GM12878 (cell line): ENCODE results near the gene ZDHHC14. TPM values are rescaled to one million over a fixed set of nuclear protein-coding genes. Genes with fewer than 3 reads are reported as not detected.

Experiments used
- ATAC-seq: fragments of 200-7000 bp; cut with Tn5 transposase; 3 replicates; pipeline ENCODE4 v1.9.1; 2020; ENCODE audit warnings: mild to moderate bottlenecking, moderate library complexity
- BruUV-seq: library from RNA; stranded (reverse); fragments of 400-500 nt; replicated peaks from 2 replicates; lab custom pipeline; 2021; lab: Mats Ljungman, UMichigan
- CTCF ChIA-PET: fragments of 300-600 bp; sonication (Branson Sonifier 250); formaldehyde crosslinking; extraction: SDS; loops from one replicate; lab custom pipeline; 2021; ENCODE audit warnings: inconsistent platforms; lab: Yijun Ruan, JAX
- POLR2A ChIA-PET: fragments of 350-600 bp; formaldehyde crosslinking; extraction: SDS; loops from one replicate; lab custom pipeline; 2021; ENCODE audit warnings: inconsistent platforms; lab: Charles Lee
- RAD21 ChIA-PET: fragments of 300-600 bp; sonication (Branson Sonifier 250); formaldehyde crosslinking; loops from one replicate; lab custom pipeline; 2023; ENCODE audit warnings: antibody characterized with exemption; ENCODE audit not compliant: unreplicated experiment; lab: Charles Lee
- SMC1A ChIA-PET: fragments of 300-600 bp; sonication (Branson Sonifier 250); formaldehyde crosslinking; loops from one replicate; lab custom pipeline; 2023; ENCODE audit not compliant: unreplicated experiment, uncharacterized antibody; lab: Charles Lee
- DNase-seq: peaks from one replicate; pipeline ENCODE4 v3.0.0-alpha.2; 2011; ENCODE audit warnings: low read depth, low spot score
- FAIRE-seq: peaks from 3 replicates; lab custom pipeline; 2011; peaks lifted over from hg19 to GRCh38; lab: Jason Lieb, UNC
- H2AFZ ChIP-seq: 2 replicates; pipeline ENCODE4 v1.6.0; 2011; ENCODE audit warnings: low read depth, low read length, control low read depth; ENCODE audit not compliant: control insufficient read depth
- H3K27ac ChIP-seq: 2 replicates; pipeline ENCODE4 v1.5.1; 2011; ENCODE audit warnings: control low read depth; ENCODE audit not compliant: control insufficient read depth, insufficient read depth
- H3K27me3 ChIP-seq, 2 experiments: replicated peaks in 1 of 2; 2 replicates each; pipeline versions ENCODE4 v1.6.0 to v1.6.1; 2011; ENCODE audit warnings: low read length in 1 of 2; ENCODE audit not compliant: control insufficient read depth in 2 of 2, insufficient read depth in 2 of 2
- H3K36me3 ChIP-seq, 2 experiments: 2 replicates each; pipeline ENCODE4 v1.5.1; 2011; ENCODE audit warnings: low read length in 1 of 2; ENCODE audit not compliant: control insufficient read depth in 2 of 2, insufficient read depth in 2 of 2
- H3K4me1 ChIP-seq: 2 replicates; pipeline ENCODE4 v1.6.1; 2011; ENCODE audit warnings: mild to moderate bottlenecking, low read length, moderate library complexity, mixed read lengths; ENCODE audit not compliant: control insufficient read depth, insufficient read depth
- H3K4me2 ChIP-seq: 2 replicates; pipeline ENCODE4 v1.6.0; 2011; ENCODE audit warnings: control low read depth; ENCODE audit not compliant: control insufficient read depth, insufficient read depth
- H3K4me3 ChIP-seq: fragments of 200-600 bp; sonication (generic); 2 replicates; pipeline ENCODE4 v1.5.1; 2016
- H3K79me2 ChIP-seq: 2 replicates; pipeline ENCODE4 v1.6.0; 2011; ENCODE audit warnings: low read length; ENCODE audit not compliant: control insufficient read depth, insufficient read depth
- H3K9ac ChIP-seq: 2 replicates; pipeline ENCODE4 v1.8.0; 2011; ENCODE audit warnings: low read length, control low read depth, mixed read lengths; ENCODE audit not compliant: control insufficient read depth, insufficient read depth
- H3K9me3 ChIP-seq: replicated peaks from 3 replicates; pipeline ENCODE4 v1.5.1; 2011; ENCODE audit warnings: mild to moderate bottlenecking, low read length; ENCODE audit not compliant: control insufficient read depth, insufficient read depth
- H4K20me1 ChIP-seq: 2 replicates; pipeline ENCODE4 v1.6.0; 2011; ENCODE audit not compliant: control insufficient read depth, insufficient read depth
- CEBPZ ChIP-seq: fragments of 150-350 bp; IDR thresholded peaks from 2 replicates; pipeline ENCODE4 v1.6.1; 2016; ENCODE audit warnings: low read depth, low read length
- RBBP5 ChIP-seq: fragments of 200-600 bp; sonication (generic); conservative IDR thresholded peaks from 2 replicates; pipeline ENCODE4 v1.6.1; 2016
- ZNF592 ChIP-seq: fragments of 450-650 bp; IDR thresholded peaks from 2 replicates; pipeline ENCODE4 v1.6.1; 2017; ENCODE audit warnings: mild to moderate bottlenecking, moderate library complexity
- WGBS: methylation state at CpG from one replicate; pipeline ENCODE4 v1.1.6; 2016; ENCODE audit warnings: low lambda C conversion rate; ENCODE audit not compliant: insufficient replicate concordance, insufficient coverage; ENCODE audit errors: missing lambda C conversion rate; 5-methylcytosine and 5-hydroxymethylcytosine counted together
- in situ Hi-C: fragments of 300-500 bp; cut with MboI; formaldehyde crosslinking; loops from 9 replicates; pipeline ENCODE4 v1.14.3; 2018; ENCODE audit warnings: mixed read lengths
- intact Hi-C: fragments of 100-400 bp; cut with micrococcal nuclease; formaldehyde crosslinking; loops from one replicate; pipeline ENCODE4 v1.14.2; 2022; ENCODE audit not compliant: unreplicated experiment
- polyA plus RNA-seq, 11 experiments: library from polyadenylated mRNA; depleted of rRNA in 4 of 11; unstranded in 6 of 11; stranded (reverse) in 5 of 11; fragments of >200 nt; fragmentation: Nextera tagmentation in 4 of 11; fragmentation: Illumina TruSeq in 1 of 11; extraction: Ambion mirVana in 4 of 11; extraction: Trizol in 1 of 11; gene quantifications; 1 replicate in 1 of 11; 2 replicates in 10 of 11; pipeline versions ENCODE4 v1.2.1 to v1.2.3, GENCODE V29; 2011 to 2016; ENCODE audit warnings: inconsistent platforms in 2 of 11, missing spikeins in 2 of 11, low read depth in 1 of 11
- total RNA-seq, 4 experiments: library from RNA; depleted of rRNA in 3 of 4; stranded (reverse); fragments of >200 nt in 3 of 4; fragmentation: Illumina TruSeq in 1 of 4; extraction: Trizol in 1 of 4; gene quantifications; 2 replicates each; pipeline versions ENCODE4 v1.2.1 to v1.2.3, GENCODE V29; 2013 to 2021

The ZDHHC14 gene
- total and polyA plus RNA-seq, 10 of the 15 experiments (the other 5 are each of a cell fraction or from before 2014, with no cell fraction given) = 0.15 to 16.0 (median 0.76) TPM; not detected in 1

- ChIA-PET RAD21 (no interaction called here), POLR2A (no interaction called here), CTCF (no interaction called here)
- no peak overlapping the region for H3K9ac ChIP-seq
- no peak overlapping the region for H2AFZ ChIP-seq
- no peak for DNase-seq
- H3K4me3 ChIP-seq = no peak overlapping the region
- no peaks in the 10 kb centered on the region; a peak in 1 of 4 replicates for H3K36me3 ChIP-seq
- no TSS peak for BruUV-seq
- no peak overlapping the region for H3K4me2 ChIP-seq
- in situ Hi-C loops (no loop called here), intact Hi-C loops (no loop called here)
- 4% methylated on average over 10 of the region's 10 CpGs for WGBS
- TF ChIP-seq RBBP5 (no peak), CEBPZ (no peak), ZNF592 (no peak)
- TF ChIP-seq, all 136 proteins: peak for 0
- Histone ChIP-seq H3K4me1 (no peaks in the 10 kb centered on the region), H3K27me3 (no peaks in the 10 kb centered on the region), H3K79me2 (no peaks in the 10 kb centered on the region), H3K9me3 (no peaks in the 10 kb centered on the region; the same call in 2 of the 3 replicates), H4K20me1 (no peaks in the 10 kb centered on the region), H3K27ac (no peak overlapping the region)
- SMC1A ChIA-PET = no interaction called here
- no peak for ATAC-seq
- FAIRE-seq = no peak
These were observed 244.8 kb downstream of the ZDHHC14 start for GRCh38 chr6:157625764-157626163.
